GM23338 (cell line): ENCODE measurements around the gene UNC93B1. TPM values are rescaled to one million over a fixed set of nuclear protein-coding genes. Genes with fewer than 3 reads are reported as not detected.

ENCODE experiments used
- ATAC-seq: fragments of 200-7000 bp; cut with Tn5 transposase; 3 replicates; pipeline ENCODE4 v1.9.1; 2020
- DNase-seq: peaks from one replicate; pipeline ENCODE4 v3.0.0-alpha.2; 2015; ENCODE audit warnings: low spot score
- H2AFZ ChIP-seq: fragments of 200-600 bp; sonication (generic); 2 replicates; pipeline ENCODE4 v1.8.0; 2016; ENCODE audit warnings: antibody characterized with exemption, mild to moderate bottlenecking, moderate library complexity
- H3F3A ChIP-seq: fragments of 200-600 bp; sonication (generic); replicated peaks from 2 replicates; pipeline ENCODE4 v1.8.0; 2017; ENCODE audit warnings: antibody characterized with exemption, mixed run types, low read depth
- H3K27ac ChIP-seq: fragments of 200-600 bp; sonication (generic); 2 replicates; pipeline ENCODE4 v1.6.1; 2016; ENCODE audit warnings: low read depth
- H3K27me3 ChIP-seq: fragments of 200-600 bp; sonication (generic); 2 replicates; pipeline ENCODE4 v1.8.0; 2016; ENCODE audit warnings: mild to moderate bottlenecking, mixed run types, moderate library complexity; ENCODE audit not compliant: insufficient read depth
- H3K36me3 ChIP-seq: fragments of 200-600 bp; sonication (generic); 2 replicates; pipeline ENCODE4 v1.8.0; 2016; ENCODE audit warnings: mild to moderate bottlenecking; ENCODE audit not compliant: insufficient read depth
- H3K4me1 ChIP-seq: fragments of 200-600 bp; sonication (generic); 2 replicates; pipeline ENCODE4 v1.8.0; 2016; ENCODE audit warnings: mild to moderate bottlenecking, moderate library complexity; ENCODE audit not compliant: insufficient read depth
- H3K4me2 ChIP-seq: fragments of 200-600 bp; sonication (generic); 2 replicates; pipeline ENCODE4 v1.7.1; 2017; ENCODE audit warnings: mixed run types
- H3K4me3 ChIP-seq: fragments of 200-600 bp; sonication (generic); 2 replicates; pipeline ENCODE4 v1.6.1; 2016; ENCODE audit warnings: mixed run types
- H3K79me2 ChIP-seq: fragments of 200-600 bp; sonication (generic); replicated peaks from 2 replicates; pipeline ENCODE4 v1.8.0; 2017; ENCODE audit warnings: mild to moderate bottlenecking; ENCODE audit not compliant: insufficient read depth
- H3K9me2 ChIP-seq: fragments of 200-600 bp; sonication (generic); 2 replicates; pipeline ENCODE4 v1.8.0; 2017; ENCODE audit not compliant: insufficient read depth
- H4K20me1 ChIP-seq: fragments of 200-600 bp; sonication (generic); replicated peaks from 2 replicates; pipeline ENCODE4 v1.8.0; 2017; ENCODE audit warnings: mild to moderate bottlenecking; ENCODE audit not compliant: insufficient read depth
- H3K27ac Mint-ChIP-seq: 2 replicates; pipeline ENCODE4 v1.8.0; 2020; ENCODE audit warnings: inconsistent platforms, mild to moderate bottlenecking, moderate library complexity, mixed read lengths
- H3K27me3 Mint-ChIP-seq: 3 replicates; pipeline ENCODE4 v1.8.0; 2022; ENCODE audit warnings: low read depth, mild to moderate bottlenecking, moderate library complexity, mixed read lengths, inconsistent platforms; ENCODE audit not compliant: insufficient read depth, poor library complexity
- H3K36me3 Mint-ChIP-seq: 3 replicates; pipeline ENCODE4 v1.8.0; 2021; ENCODE audit warnings: low read depth, mild to moderate bottlenecking, inconsistent platforms, moderate library complexity, mixed read lengths
- H3K4me1 Mint-ChIP-seq: 3 replicates; pipeline ENCODE4 v1.8.0; 2020; ENCODE audit warnings: mild to moderate bottlenecking, inconsistent platforms, mixed read lengths
- H3K4me3 Mint-ChIP-seq: 3 replicates; pipeline ENCODE4 v1.8.0; 2021; ENCODE audit warnings: moderate library complexity, mild to moderate bottlenecking, inconsistent platforms, mixed read lengths
- H3K9me3 Mint-ChIP-seq: 3 replicates; pipeline ENCODE4 v1.8.0; 2020; ENCODE audit warnings: moderate library complexity, mild to moderate bottlenecking, inconsistent platforms, mixed read lengths
- CREB1 ChIP-seq: fragments of 250-450 bp; sonication (Bioruptor Pico); IDR thresholded peaks from 2 replicates; pipeline ENCODE4 v1.5.0; 2020; ENCODE audit warnings: low read depth, mild to moderate bottlenecking, moderate library complexity
- EZH2phosphoT487 ChIP-seq: fragments of 200-600 bp; sonication (generic); IDR thresholded peaks from one replicate; pipeline ENCODE4 v1.8.1; 2018; ENCODE audit warnings: antibody characterized with exemption; ENCODE audit not compliant: unreplicated experiment
- JUNB ChIP-seq: IDR thresholded peaks from one replicate; pipeline ENCODE4 v1.6.1; 2016; ENCODE audit warnings: antibody characterized with exemption; ENCODE audit not compliant: unreplicated experiment
- NANOG ChIP-seq: IDR thresholded peaks from 2 replicates; pipeline ENCODE4 v1.6.1; 2016; ENCODE audit warnings: antibody characterized with exemption, borderline replicate concordance
- POLR2AphosphoS5 ChIP-seq: IDR thresholded peaks from 2 replicates; pipeline ENCODE4 v1.6.1; 2016; ENCODE audit warnings: antibody characterized with exemption, low read depth
- ZNF462 ChIP-seq: fragments of 250-450 bp; sonication (Bioruptor Pico); IDR thresholded peaks from 2 replicates; pipeline ENCODE4 v1.5.0; 2020; ENCODE audit warnings: mild to moderate bottlenecking, moderate library complexity
- polyA plus RNA-seq: library from polyadenylated mRNA; unstranded; fragments of >200 nt; fragmentation: Nextera tagmentation; extraction: Ambion mirVana; gene quantifications from 2 replicates; pipeline ENCODE4 v1.2.1, GENCODE V29; 2016
- total RNA-seq: library from RNA; depleted of rRNA; stranded (reverse); fragments of >200 nt; shearing (Covaris generic); gene quantifications from 2 replicates; pipeline ENCODE4 v1.2.3, GENCODE V29; 2014

The UNC93B1 gene
- total and polyA plus RNA-seq, 2 experiments from 2014 or later = 16.2 to 34.4 TPM

- ATAC-seq (peak; percentile 2; the same call in 1 of the 3 replicates), DNase-seq (no peak)
- Histone ChIP-seq H3F3A (peaks cover 19% of the 10 kb centered on the region; the same call in 1 of the 2 replicates), H2AFZ (no peak overlapping the region), H3K4me1 (peaks cover 6% of the 10 kb centered on the region; the same call in 1 of the 2 replicates), H3K27me3 (no peaks in the 10 kb centered on the region), H3K27ac (0 out of 2 replicates have a peak overlapping the region, but pooled peaks have one; percentile 69), H3K9me2 (no peaks in the 10 kb centered on the region), H3K36me3 (no peaks in the 10 kb centered on the region; the same call in 1 of the 2 replicates), H4K20me1 (peaks cover 3% of the 10 kb centered on the region), H3K4me3 (no peak overlapping the region), H3K79me2 (no peaks in the 10 kb centered on the region), H3K4me2 (no peak overlapping the region)
- Mint-ChIP-seq H3K4me1 (peaks cover 23% of the 10 kb centered on the region), H3K36me3 (peaks cover 15% of the 10 kb centered on the region; the same call in 2 of the 3 replicates), H3K27ac (peak overlapping the region; percentile 51; the same call in 1 of the 2 replicates), H3K27me3 (peaks cover 26% of the 10 kb centered on the region), H3K4me3 (no peak overlapping the region; the same call in 2 of the 3 replicates), H3K9me3 (no peaks in the 10 kb centered on the region; the same call in 2 of the 3 replicates)
- TF ChIP-seq JUNB (no peak), NANOG (no peak), CREB1 (CRISPR knock-in tag) (no peak)
These were observed 48.4 kb upstream of the UNC93B1 start for GRCh38 chr11:68052137-68052873.

- no peak overlapping the region for H3K4me3 ChIP-seq
- TF ChIP-seq POLR2AphosphoS5 (peak; percentile 56), EZH2phosphoT487 (no peak)
- H3K4me2 ChIP-seq = no peak overlapping the region
- H3K36me3 Mint-ChIP-seq = peaks cover 15% of the 10 kb centered on the region; the same call in 2 of the 3 replicates
- no peaks in the 10 kb centered on the region for H3K9me2 ChIP-seq
- H3K4me3 Mint-ChIP-seq = no peak overlapping the region
- no peak overlapping the region for H3K27ac ChIP-seq
- no peaks in the 10 kb centered on the region for H3K27me3 ChIP-seq
- H3K36me3 ChIP-seq = no peaks in the 10 kb centered on the region; the same call in 1 of the 2 replicates
- no peaks in the 10 kb centered on the region for H3K79me2 ChIP-seq
- no peak overlapping the region for H2AFZ ChIP-seq
- no peaks in the 10 kb centered on the region; the same call in 2 of the 3 replicates for H3K9me3 Mint-ChIP-seq
- peaks cover 3% of the 10 kb centered on the region for H4K20me1 ChIP-seq
- peak overlapping the region; percentile 51 for H3K27ac Mint-ChIP-seq
- ATAC-seq (peak; percentile 26), DNase-seq (peak; percentile 57)
- H3K27me3 Mint-ChIP-seq = peaks cover 26% of the 10 kb centered on the region
- H3K4me1 Mint-ChIP-seq = peaks cover 23% of the 10 kb centered on the region
- H3F3A ChIP-seq = peaks cover 19% of the 10 kb centered on the region; the same call in 1 of the 2 replicates
- peaks cover 6% of the 10 kb centered on the region; the same call in 1 of the 2 replicates for H3K4me1 ChIP-seq
These were observed 47.6 kb upstream of the UNC93B1 start for GRCh38 chr11:68051191-68052136.

- Mint-ChIP-seq H3K4me3 (no peak overlapping the region), H3K27me3 (peaks cover 25% of the 10 kb centered on the region), H3K9me3 (no peaks in the 10 kb centered on the region; the same call in 2 of the 3 replicates), H3K27ac (0 out of 2 replicates have a peak overlapping the region, but pooled peaks have one; percentile 31), H3K4me1 (peaks cover 19% of the 10 kb centered on the region), H3K36me3 (peaks cover 14% of the 10 kb centered on the region; the same call in 2 of the 3 replicates)
- peaks cover 3% of the 10 kb centered on the region; the same call in 1 of the 2 replicates for H4K20me1 ChIP-seq
- no peaks in the 10 kb centered on the region for H3K9me2 ChIP-seq
- H3K27me3 ChIP-seq = no peaks in the 10 kb centered on the region
- no peak for DNase-seq
- H3K4me1 ChIP-seq = peaks cover 6% of the 10 kb centered on the region; the same call in 1 of the 2 replicates
- H3K4me3 ChIP-seq = no peak overlapping the region
- ATAC-seq = no peak; the same call in 2 of the 3 replicates
- H2AFZ ChIP-seq = no peak overlapping the region
- H3K4me2 ChIP-seq = no peak overlapping the region
- peaks cover 19% of the 10 kb centered on the region; the same call in 1 of the 2 replicates for H3F3A ChIP-seq
- no peak overlapping the region for H3K27ac ChIP-seq
- H3K79me2 ChIP-seq = no peaks in the 10 kb centered on the region
- H3K36me3 ChIP-seq = no peaks in the 10 kb centered on the region; the same call in 1 of the 2 replicates
- TF ChIP-seq ZNF462 (CRISPR knock-in tag) = no peak
These were observed 46.5 kb upstream of the UNC93B1 start for GRCh38 chr11:68050371-68050841.
